Mesenchymal stem cell (in vitro differentiated cells and primary cell): Measurements from ENCODE around the gene C1QTNF1.

Source experiments
- DNase-seq: peaks from one replicate; pipeline ENCODE4 v3.0.0-alpha.2; 2013
- H2AFZ ChIP-seq: one replicate; pipeline ENCODE4 v1.6.1; 2013; ENCODE audit warnings: low read depth, mild to moderate bottlenecking, control low read depth, inconsistent platforms, low read length, moderate library complexity
- H2AK5ac ChIP-seq: 2 replicates; pipeline ENCODE4 v1.6.1; 2013; ENCODE audit warnings: low read length, moderate library complexity, mild to moderate bottlenecking, inconsistent platforms; ENCODE audit not compliant: severe bottlenecking
- H2BK120ac ChIP-seq: one replicate; pipeline ENCODE4 v1.6.1; 2013; ENCODE audit warnings: low read depth, mild to moderate bottlenecking, inconsistent platforms, low read length, moderate library complexity
- H2BK12ac ChIP-seq, 2 experiments: one replicate each; pipeline ENCODE4 v1.6.1; 2013; ENCODE audit warnings: inconsistent platforms in 2 of 2, low read length in 2 of 2, mild to moderate bottlenecking in 2 of 2, moderate library complexity in 2 of 2, control low read depth in 1 of 2
- H2BK15ac ChIP-seq: one replicate; pipeline ENCODE4 v1.6.1; 2013; ENCODE audit warnings: mild to moderate bottlenecking, low read depth, inconsistent platforms; ENCODE audit not compliant: poor library complexity, severe bottlenecking
- H2BK5ac ChIP-seq: 2 replicates; pipeline ENCODE4 v1.6.1; 2013; ENCODE audit warnings: low read depth, mild to moderate bottlenecking, low read length, control low read depth, inconsistent platforms; ENCODE audit not compliant: poor library complexity, severe bottlenecking
- H3K14ac ChIP-seq, 2 experiments: one replicate each; pipeline ENCODE4 v1.6.1; 2013; ENCODE audit warnings: inconsistent platforms in 2 of 2, low read length in 2 of 2, control low read depth in 1 of 2, mild to moderate bottlenecking in 1 of 2, moderate library complexity in 1 of 2
- H3K18ac ChIP-seq, 2 experiments: one replicate each; pipeline ENCODE4 v1.6.1; 2013; ENCODE audit warnings: inconsistent platforms in 2 of 2, low read length in 2 of 2, control low read depth in 1 of 2, low read depth in 1 of 2, mild to moderate bottlenecking in 1 of 2
- H3K23ac ChIP-seq, 2 experiments: one replicate each; pipeline ENCODE4 v1.6.1; 2013; ENCODE audit warnings: inconsistent platforms in 2 of 2, low read length in 2 of 2, mild to moderate bottlenecking in 2 of 2, moderate library complexity in 2 of 2, control low read depth in 1 of 2
- H3K27ac ChIP-seq: 2 replicates; pipeline ENCODE4 v1.5.1; 2013; ENCODE audit warnings: mild to moderate bottlenecking, moderate library complexity, low read length, control low read depth, inconsistent platforms; ENCODE audit not compliant: poor library complexity, severe bottlenecking
- H3K27me3 ChIP-seq, 2 experiments: 2 replicates each; pipeline versions ENCODE4 v1.6.1 to v1.7.0; 2013; ENCODE audit warnings: low read length in 2 of 2, mild to moderate bottlenecking in 2 of 2, moderate library complexity in 2 of 2, control low read depth in 1 of 2, inconsistent platforms in 1 of 2; ENCODE audit not compliant: control insufficient read depth in 1 of 2, insufficient read depth in 1 of 2
- H3K36me3 ChIP-seq, 2 experiments: 2 replicates each; pipeline versions ENCODE4 v1.6.1 to v1.7.0; 2013; ENCODE audit warnings: low read length in 2 of 2, control low read depth in 1 of 2, inconsistent platforms in 1 of 2, low read depth in 1 of 2, mild to moderate bottlenecking in 1 of 2; ENCODE audit not compliant: insufficient read depth in 2 of 2, control insufficient read depth in 1 of 2
- H3K4ac ChIP-seq, 2 experiments: one replicate each; pipeline ENCODE4 v1.6.1; 2013; ENCODE audit warnings: inconsistent platforms in 2 of 2, low read length in 2 of 2, mild to moderate bottlenecking in 2 of 2, moderate library complexity in 2 of 2, control low read depth in 1 of 2, low read depth in 1 of 2
- H3K4me1 ChIP-seq: 2 replicates; pipeline ENCODE4 v1.6.1; 2013; ENCODE audit warnings: low read depth, low read length, control low read depth; ENCODE audit not compliant: control insufficient read depth, insufficient read depth
- H3K4me2 ChIP-seq: 2 replicates; pipeline ENCODE4 v1.6.1; 2013; ENCODE audit warnings: low read length, mild to moderate bottlenecking, inconsistent platforms; ENCODE audit not compliant: poor library complexity, severe bottlenecking
- H3K4me3 ChIP-seq, 2 experiments: 2 replicates each; pipeline versions ENCODE4 v1.5.1 to v1.7.0; 2013; ENCODE audit warnings: low read length in 2 of 2, mild to moderate bottlenecking in 2 of 2, control low read depth in 1 of 2, low read depth in 1 of 2; ENCODE audit not compliant: insufficient read depth in 1 of 2
- H3K79me1 ChIP-seq: replicated peaks from 2 replicates; pipeline ENCODE4 v1.6.1; 2013; ENCODE audit warnings: mild to moderate bottlenecking, control low read depth, low read length, inconsistent platforms; ENCODE audit not compliant: poor library complexity, severe bottlenecking
- H3K9ac ChIP-seq: 2 replicates; pipeline ENCODE4 v1.7.0; 2013; ENCODE audit warnings: mild to moderate bottlenecking, low read length, moderate library complexity
- H3K9me3 ChIP-seq: 2 replicates; pipeline ENCODE4 v1.7.0; 2013; ENCODE audit warnings: mild to moderate bottlenecking, low read length; ENCODE audit not compliant: control insufficient read depth
- H4K8ac ChIP-seq: one replicate; pipeline ENCODE4 v1.6.1; 2013; ENCODE audit warnings: inconsistent platforms, mild to moderate bottlenecking, low read length, moderate library complexity
- H4K91ac ChIP-seq: one replicate; pipeline ENCODE4 v1.6.1; 2013; ENCODE audit warnings: mild to moderate bottlenecking, low read length, inconsistent platforms
- WGBS: methylation state at CpG from one replicate; pipeline ENCODE4 v1.1.7; 2013; ENCODE audit warnings: mixed read lengths; 5-methylcytosine and 5-hydroxymethylcytosine counted together

Gene C1QTNF1

DNA sequence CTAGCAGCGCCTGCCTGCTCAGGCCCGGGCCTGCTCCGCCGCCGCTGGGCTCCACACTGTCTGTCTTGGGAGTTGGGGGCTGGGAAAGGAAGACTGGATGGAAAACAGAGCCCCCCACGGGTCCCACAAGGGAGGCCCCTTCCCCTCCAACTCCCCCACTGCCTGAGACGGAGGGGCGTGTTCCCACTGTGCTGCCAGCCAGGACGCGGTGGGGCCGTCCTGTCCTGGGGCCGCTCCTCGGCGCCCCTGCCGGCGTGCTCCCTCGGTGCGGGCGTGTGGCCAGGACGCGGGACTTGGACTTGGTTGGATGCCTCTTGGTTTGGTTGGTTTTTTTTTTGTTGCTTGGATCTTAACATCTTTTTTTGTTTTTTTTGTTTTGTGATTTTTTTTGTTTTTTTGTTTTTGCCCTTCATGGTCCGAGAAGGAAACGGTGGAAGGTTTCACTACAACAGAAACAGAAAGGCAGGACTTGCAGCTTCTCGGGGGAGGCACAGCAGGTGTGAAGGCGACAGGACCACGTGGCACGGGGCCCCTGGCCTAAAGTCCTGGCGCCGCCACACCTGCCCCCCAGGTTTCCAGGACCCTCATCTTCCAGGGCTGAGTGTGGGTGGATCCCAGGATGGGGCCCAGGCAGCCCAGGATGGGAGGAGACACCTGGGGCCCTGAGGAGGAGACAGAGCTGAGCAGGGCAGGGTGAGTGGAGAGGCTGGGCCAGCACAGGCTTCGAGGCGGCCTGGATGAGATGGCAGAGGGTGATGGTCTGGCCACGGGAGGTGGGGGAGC, 66.7 kb downstream of the C1QTNF1 start:
- H3K79me1 ChIP-seq: no peaks in the 10 kb centered on the region
- no peak overlapping the region for H3K4me3 ChIP-seq
- no peak overlapping the region for H2AFZ ChIP-seq
- no peak overlapping the region for H2BK15ac ChIP-seq
- DNase-seq: no peak
- H3K36me3 ChIP-seq: peaks cover 5 to 30% of the 10 kb centered on the region in 2 experiments
- H3K4me2 ChIP-seq: no peak overlapping the region
- peak overlapping the region; percentile 58 for H3K9ac ChIP-seq
- 84% methylated on average over 30 of the region's 32 CpGs for WGBS
- H4K91ac ChIP-seq: peak overlapping the region; percentile 20
- H2AK5ac ChIP-seq: no peak overlapping the region
- H3K27me3 ChIP-seq: peaks cover 3 to 43% of the 10 kb centered on the region in 2 experiments
- H2BK12ac ChIP-seq: no peak overlapping the region
- H3K4ac ChIP-seq: no peak overlapping the region
- H3K27ac ChIP-seq: no peak overlapping the region
- no peak overlapping the region for H3K23ac ChIP-seq
- no peaks in the 10 kb centered on the region for H3K9me3 ChIP-seq
- H3K14ac ChIP-seq: no peak overlapping the region
- H4K8ac ChIP-seq: peak overlapping the region; percentile 24
- no peaks in the 10 kb centered on the region for H3K4me1 ChIP-seq
- H3K18ac ChIP-seq: no peak overlapping the region
- no peak overlapping the region for H2BK5ac ChIP-seq
- no peak overlapping the region for H2BK120ac ChIP-seq

DNA sequence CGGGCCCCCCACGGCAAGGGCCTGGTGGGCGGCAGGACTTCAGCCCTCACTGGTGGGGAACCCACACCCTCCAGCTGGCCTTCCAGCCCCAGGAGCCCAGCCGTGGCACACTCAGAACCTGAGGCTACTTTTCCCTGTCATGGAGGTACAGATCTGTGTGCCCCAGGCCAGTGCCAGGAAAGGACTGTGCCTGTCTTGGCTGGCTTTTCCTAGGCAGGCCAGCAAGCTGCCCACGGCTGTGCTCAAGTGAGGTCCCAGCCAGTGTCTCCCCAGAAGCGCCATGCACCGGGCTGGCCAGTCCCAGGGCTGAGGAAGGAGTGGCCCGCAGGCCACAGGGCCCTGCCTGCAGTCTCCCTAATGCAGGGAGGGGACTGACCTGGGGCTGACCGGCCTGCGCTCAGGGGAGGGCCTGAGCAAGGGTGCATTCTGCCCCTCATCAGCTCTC, 67.3 kb downstream of the C1QTNF1 start:
- no peak overlapping the region for H3K4me2 ChIP-seq
- no peak overlapping the region for H2BK5ac ChIP-seq
- H2AK5ac ChIP-seq: no peak overlapping the region
- no peak overlapping the region for H3K27ac ChIP-seq
- peaks cover 4 to 49% of the 10 kb centered on the region in 2 experiments for H3K27me3 ChIP-seq
- no peaks in the 10 kb centered on the region for H3K9me3 ChIP-seq
- H2AFZ ChIP-seq: no peak overlapping the region
- H3K23ac ChIP-seq: no peak overlapping the region
- H4K91ac ChIP-seq: peak overlapping the region; percentile 20
- H3K9ac ChIP-seq: no peak overlapping the region
- 91% methylated on average over 10 of the region's 10 CpGs for WGBS
- H3K4me3 ChIP-seq: no peak overlapping the region
- no peaks in the 10 kb centered on the region for H3K4me1 ChIP-seq
- no peak overlapping the region for H2BK15ac ChIP-seq
- H2BK120ac ChIP-seq: no peak overlapping the region
- H3K18ac ChIP-seq: no peak overlapping the region
- no peak overlapping the region for H3K4ac ChIP-seq
- peaks cover 5 to 24% of the 10 kb centered on the region in 2 experiments for H3K36me3 ChIP-seq
- no peaks in the 10 kb centered on the region for H3K79me1 ChIP-seq
- no peak overlapping the region for H2BK12ac ChIP-seq
- no peak for DNase-seq
- no peak overlapping the region for H3K14ac ChIP-seq
- H4K8ac ChIP-seq: no peak overlapping the region

DNA sequence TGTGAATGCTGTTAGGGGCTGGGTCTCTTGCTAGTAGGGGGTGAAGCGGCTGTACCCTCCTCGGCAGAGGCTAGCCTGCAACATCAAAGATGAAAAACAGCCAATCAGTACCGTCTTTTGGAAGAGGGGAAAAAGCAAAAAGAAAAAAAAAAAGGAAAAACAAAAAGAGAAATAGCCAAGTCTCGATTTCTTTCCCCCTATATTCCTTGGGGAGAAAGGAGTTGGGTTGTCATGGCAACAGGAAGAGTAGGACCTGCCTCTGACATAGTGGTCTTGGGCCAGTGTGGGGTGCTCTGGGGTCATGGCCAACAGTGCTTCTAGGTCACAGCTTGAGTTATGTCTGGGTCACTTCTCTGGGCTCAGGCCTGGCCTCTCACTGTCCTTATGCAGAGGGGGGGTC, 68.6 kb downstream of the C1QTNF1 start:
- H2BK12ac ChIP-seq: no peak overlapping the region
- H3K27ac ChIP-seq: no peak overlapping the region
- DNase-seq: no peak
- WGBS: 50% methylated on average over 1 of the region's 4 CpGs
- peaks cover 0 to 12% of the 10 kb centered on the region in 2 experiments for H3K36me3 ChIP-seq
- no peak overlapping the region for H2AFZ ChIP-seq
- H3K9me3 ChIP-seq: no peaks in the 10 kb centered on the region
- H3K79me1 ChIP-seq: no peaks in the 10 kb centered on the region
- H3K23ac ChIP-seq: no peak overlapping the region
- peak overlapping the region; percentile 45 for H4K8ac ChIP-seq
- no peak overlapping the region for H3K14ac ChIP-seq
- H2AK5ac ChIP-seq: no peak overlapping the region
- H3K4me1 ChIP-seq: no peaks in the 10 kb centered on the region
- no peak overlapping the region for H3K9ac ChIP-seq
- H2BK120ac ChIP-seq: no peak overlapping the region
- peaks cover 11 to 57% of the 10 kb centered on the region in 2 experiments for H3K27me3 ChIP-seq
- no peak overlapping the region for H4K91ac ChIP-seq
- H3K4me2 ChIP-seq: no peak overlapping the region
- no peak overlapping the region for H2BK5ac ChIP-seq
- no peak overlapping the region for H3K4ac ChIP-seq
- no peak overlapping the region for H2BK15ac ChIP-seq
- H3K18ac ChIP-seq: no peak overlapping the region
- H3K4me3 ChIP-seq: no peak overlapping the region

DNA sequence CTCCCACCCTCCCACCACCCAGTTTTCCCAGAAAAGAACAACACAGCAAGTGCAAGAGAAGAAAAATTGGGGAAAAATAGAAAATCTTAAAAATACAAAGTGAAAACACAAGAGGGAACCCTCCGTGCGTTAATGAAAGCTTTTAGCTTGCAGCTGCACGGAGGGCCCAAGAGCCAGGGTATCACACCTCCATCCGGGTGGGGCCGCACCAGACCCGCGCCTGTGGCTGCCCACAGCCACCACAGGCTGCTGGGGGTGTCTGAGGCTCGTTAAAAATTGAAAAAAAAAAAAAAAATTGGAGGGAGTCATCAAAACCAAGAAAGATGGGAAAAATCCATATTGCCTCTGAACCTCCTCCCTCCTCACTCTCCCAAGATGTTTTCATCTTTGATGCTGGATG, 69.3 kb downstream of the C1QTNF1 start:
- no peak overlapping the region for H3K18ac ChIP-seq
- no peak overlapping the region for H3K27ac ChIP-seq
- WGBS: 90% methylated on average over 7 of the region's 8 CpGs
- no peak overlapping the region for H3K4me3 ChIP-seq
- no peak overlapping the region for H2AFZ ChIP-seq
- no peak overlapping the region for H2AK5ac ChIP-seq
- H3K9ac ChIP-seq: no peak overlapping the region
- H3K23ac ChIP-seq: no peak overlapping the region
- no peak overlapping the region for H3K14ac ChIP-seq
- no peaks in the 10 kb centered on the region for H3K79me1 ChIP-seq
- H4K8ac ChIP-seq: no peak overlapping the region
- no peak overlapping the region for H2BK120ac ChIP-seq
- H2BK5ac ChIP-seq: no peak overlapping the region
- no peak overlapping the region for H3K4me2 ChIP-seq
- no peaks in the 10 kb centered on the region for H3K9me3 ChIP-seq
- no peak overlapping the region for H2BK12ac ChIP-seq
- H2BK15ac ChIP-seq: no peak overlapping the region
- H3K27me3 ChIP-seq: peaks cover 18 to 64% of the 10 kb centered on the region in 2 experiments
- no peak overlapping the region for H4K91ac ChIP-seq
- H3K36me3 ChIP-seq: peaks cover 0 to 11% of the 10 kb centered on the region in 2 experiments
- H3K4me1 ChIP-seq: no peaks in the 10 kb centered on the region
- no peak overlapping the region for H3K4ac ChIP-seq
- no peak for DNase-seq
